ENCODE data around the gene MARVELD3. TPM values are rescaled to one million over a fixed set of nuclear protein-coding genes. Genes with fewer than 3 reads are reported as not detected.

MARVELD3 gene
- total RNA-seq, 4 donors from 2014 or later, result 6.5 to 11.8 (median 9.8) TPM

DNA sequence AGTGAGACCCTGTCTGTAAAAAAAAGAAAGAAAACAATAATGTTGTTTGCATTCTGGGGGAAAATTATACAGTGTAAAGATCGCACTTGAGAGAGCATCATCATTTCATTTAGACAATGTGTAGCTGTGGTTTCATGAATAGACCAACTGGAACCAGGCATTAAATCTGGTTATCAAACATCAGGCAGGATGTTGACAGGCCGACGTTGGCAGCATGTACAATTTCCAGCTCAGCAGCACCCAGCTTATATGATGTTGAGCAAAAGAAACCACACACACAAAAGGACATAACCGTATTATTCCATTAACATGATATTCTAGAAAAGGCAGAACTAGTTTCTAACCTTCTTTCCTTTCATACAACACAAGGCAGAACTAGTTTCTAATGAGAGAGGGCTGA lies 5.8 kb downstream of the MARVELD3 start:
- Histone ChIP-seq H3K4me1 (peaks cover 1 to 41% (median 2%) of the 10 kb centered on the region in 3 donors), H3K27ac (no peak overlapping the region), H3K36me3 (peaks cover 0 to 12% (median 0%) of the 10 kb centered on the region in 3 donors), H3K27me3 (peaks cover 0 to 20% (median 5%) of the 10 kb centered on the region in 4 donors), H3K4me3 (no peak overlapping the region), H3K9me3 (no peaks in the 10 kb centered on the region)
- intact Hi-C loops (cut with DNase I), result no loop called here
- WGBS, 2 donors, result 69 to 79% methylated on average over 4 of the region's 4 CpGs
- TF ChIP-seq CTCF (IDR thresholded peaks at IDR 0.05) (no peak), POLR2A (IDR thresholded peaks at IDR 0.05) (no peak)
- DNase-seq, result no peak

- H3K27me3 ChIP-seq, result no peaks in the 10 kb centered on the region
- intact Hi-C loops (cut with DNase I), result no loop called here
- peaks cover 0 to 24% (median 0%) of the 10 kb centered on the region in 3 donors for H3K36me3 ChIP-seq
- TF ChIP-seq CTCF (IDR thresholded peaks at IDR 0.05), result no peak
- no peak for TF ChIP-seq POLR2A (IDR thresholded peaks at IDR 0.05)
- peaks cover 0 to 9% (median 0%) of the 10 kb centered on the region in 3 donors for H3K4me1 ChIP-seq
- no peak overlapping the region for H3K4me3 ChIP-seq
- H3K27ac ChIP-seq, result no peak overlapping the region
- WGBS, 2 donors, result 41 to 67% methylated on average over 2 of the region's 2 CpGs
- H3K9me3 ChIP-seq, result no peaks in the 10 kb centered on the region
- DNase-seq, result no peak
Measured at GRCh38 chr16:71635632-71636031, 9.6 kb downstream of the MARVELD3 start.

DNA sequence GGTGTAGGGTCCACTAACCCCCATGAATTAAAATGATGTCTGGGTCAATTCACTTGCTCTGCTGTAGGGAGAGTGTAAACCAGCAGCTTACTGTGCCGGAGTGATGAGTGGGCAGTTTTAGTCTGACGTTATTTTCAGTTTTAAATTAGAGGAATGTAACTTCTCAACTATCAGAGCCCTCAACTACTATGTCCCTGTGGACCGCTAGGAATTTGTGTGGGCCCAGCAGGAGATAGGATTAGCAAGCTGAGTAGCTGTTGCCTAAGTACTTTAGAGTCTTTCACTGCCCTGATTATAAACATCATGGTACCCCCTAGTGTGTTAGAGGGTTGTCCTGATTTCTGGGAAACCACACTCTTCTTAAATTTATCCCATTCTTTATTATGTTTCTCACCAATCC lies 11.4 kb downstream of the MARVELD3 start:
- intact Hi-C loops (cut with DNase I), result no loop called here
- no peak overlapping the region for H3K27ac ChIP-seq
- H3K27me3 ChIP-seq, result no peaks in the 10 kb centered on the region
- TF ChIP-seq CTCF (IDR thresholded peaks at IDR 0.05) (no peak), POLR2A (IDR thresholded peaks at IDR 0.05) (no peak)
- H3K9me3 ChIP-seq, result no peaks in the 10 kb centered on the region
- H3K4me3 ChIP-seq, result no peak overlapping the region
- 67 to 76% methylated on average over 3 of the region's 3 CpGs for WGBS, 2 donors
- no peaks in the 10 kb centered on the region for H3K4me1 ChIP-seq
- no peak for DNase-seq
- H3K36me3 ChIP-seq, result peaks cover 0 to 26% (median 0%) of the 10 kb centered on the region in 3 donors

GRCh38 chr16:71645450-71645849 lies 19.5 kb downstream of the MARVELD3 start:
- Histone ChIP-seq H3K27me3 (no peaks in the 10 kb centered on the region), H3K4me3 (no peak overlapping the region), H3K36me3 (peaks cover 7 to 37% (median 9%) of the 10 kb centered on the region in 3 donors), H3K27ac (no peak overlapping the region), H3K9me3 (no peaks in the 10 kb centered on the region), H3K4me1 (no peaks in the 10 kb centered on the region)
- DNase-seq, result no peak
- WGBS, 2 donors, result 77 to 86% methylated on average over 4 of the region's 4 CpGs
- intact Hi-C loops (cut with DNase I), result no loop called here
- TF ChIP-seq CTCF (IDR thresholded peaks at IDR 0.05) (peak in 3 of 6 experiments; percentile 9 to 44 (median 19)), POLR2A (IDR thresholded peaks at IDR 0.05) (no peak)

DNA sequence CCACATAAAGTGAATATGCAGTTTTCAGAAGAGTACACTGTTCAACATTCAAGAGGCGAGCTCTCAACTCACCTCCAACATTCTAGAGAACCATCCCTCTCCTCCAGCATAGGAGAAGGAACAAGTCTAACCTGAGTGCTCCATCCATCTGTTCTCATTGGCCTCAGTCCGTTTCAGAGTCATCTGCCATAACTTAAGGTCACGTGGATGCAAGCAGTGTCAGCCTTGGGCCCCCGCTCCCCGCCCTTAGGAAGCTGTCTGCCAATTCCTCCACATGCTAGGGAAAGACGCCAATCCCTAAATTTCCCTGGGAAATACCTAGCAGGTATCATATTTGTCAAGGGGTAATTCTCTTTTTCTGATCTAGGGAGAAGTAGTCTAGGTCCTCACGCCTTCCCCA lies 21.4 kb downstream of the MARVELD3 start:
- intact Hi-C loops (cut with DNase I), result no loop called here
- DNase-seq, result no peak
- Histone ChIP-seq H3K27ac (no peak overlapping the region), H3K4me1 (no peaks in the 10 kb centered on the region), H3K9me3 (no peaks in the 10 kb centered on the region), H3K27me3 (no peaks in the 10 kb centered on the region), H3K36me3 (peaks cover 7 to 47% (median 9%) of the 10 kb centered on the region in 3 donors), H3K4me3 (no peak overlapping the region)
- WGBS, 2 donors, result 81% methylated on average over 7 of the region's 7 CpGs
- TF ChIP-seq CTCF (IDR thresholded peaks at IDR 0.05), result no peak
- TF ChIP-seq POLR2A (IDR thresholded peaks at IDR 0.05), result no peak

All from esophagus squamous epithelium (tissue), 5 donors.